Astrocyte of the cerebellum (primary cell): ENCODE measurements around the gene PCSK5.

Experiments
- DNase-seq: peaks from one replicate; pipeline ENCODE4 v3.0.0-alpha.2; 2011; ENCODE audit warnings: low read depth
- H3K4me3 ChIP-seq: 2 replicates; pipeline ENCODE4 v1.5.1; 2011; ENCODE audit warnings: mild to moderate bottlenecking, low read depth, low read length, moderate library complexity
- CTCF ChIP-seq: IDR thresholded peaks from 2 replicates; pipeline ENCODE4 v1.5.1; 2012; ENCODE audit warnings: low read length, low read depth, moderate library complexity, mild to moderate bottlenecking; ENCODE audit errors: missing control alignments
- in situ Hi-C: cut with HindIII; loops from 2 replicates; pipeline ENCODE4 v1.10.0; 2017; ENCODE audit warnings: low sequenced_read_pairs

The PCSK5 gene

GRCh38 chr9:75890472-75891276 lies at the start of gene PCSK5:
Gene PCSK5 (plus strand): TSS chr9:75890673. CDS start chr9:75891182, 509 bp downstream.
- peak within 1 kb of the TSS; percentile 81 for H3K4me3 ChIP-seq
- DNase-seq = peak; percentile 89
- TF ChIP-seq CTCF = peak; percentile 36
- in situ Hi-C loops = no loop called here

- TF ChIP-seq CTCF = no peak
- no peak overlapping the region for H3K4me3 ChIP-seq
Observed at GRCh38 chr9:75844321-75844720, 46.2 kb upstream of the PCSK5 start.

GRCh38 chr9:75845806-75846205 lies 44.7 kb upstream of the PCSK5 start:
- in situ Hi-C loops = loop anchor here (25.0 kb wide), 1 partner anchor 409 kb away; no protein-coding TSS in a partner anchor
- H3K4me3 ChIP-seq = no peak overlapping the region
- no peak for DNase-seq
- TF ChIP-seq CTCF = no peak

More at GRCh38 chr9:75844321-75844720, 46.2 kb upstream of the PCSK5 start:
- DNase-seq = no peak
- in situ Hi-C loops = loop anchor here (25.0 kb wide), 1 partner anchor 407 kb away; no protein-coding TSS in a partner anchor

- in situ Hi-C loops = loop anchor here (25.0 kb wide), 1 partner anchor 410 kb away; no protein-coding TSS in a partner anchor
- no peak overlapping the region for H3K4me3 ChIP-seq
- TF ChIP-seq CTCF = no peak
Observed at GRCh38 chr9:75847085-75847484, 43.4 kb upstream of the PCSK5 start.

GRCh38 chr9:75850459-75851200 lies 39.8 kb upstream of the PCSK5 start:
- H3K4me3 ChIP-seq = no peak overlapping the region
- no peak for TF ChIP-seq CTCF
- in situ Hi-C loops = no loop called here
- no peak for DNase-seq

More at GRCh38 chr9:75847085-75847484, 43.4 kb upstream of the PCSK5 start:
- DNase-seq = no peak

- no peak for TF ChIP-seq CTCF
- DNase-seq = no peak
- in situ Hi-C loops = no loop called here
- no peak overlapping the region for H3K4me3 ChIP-seq
Observed at GRCh38 chr9:75851917-75852316, 38.6 kb upstream of the PCSK5 start.
